Lower leg skin (tissue), 3 donors: ENCODE results near the gene CNOT10.
"Not testable (repeated sequence)": the region's sequence is repeated elsewhere in the genome, so short reads cannot be mapped to it uniquely, and the experiment has no call there.

Experiments
- POLR2A ChIP-seq, 2 donors: fragments of 450-650 bp; IDR thresholded peaks; one replicate each; pipeline ENCODE4 v1.6.1; 2016 to 2017; ENCODE audit warnings: antibody characterized with exemption in 2 of 2, mild to moderate bottlenecking in 1 of 2, moderate library complexity in 1 of 2
- TF ChIP-seq, protein P1 (sequence below), 3 donors: fragments of 450-650 bp; IDR thresholded peaks; one replicate each; pipeline ENCODE4 v1.5.1; 2016; ENCODE audit warnings: antibody characterized with exemption in 3 of 3, mild to moderate bottlenecking in 3 of 3, moderate library complexity in 2 of 3

DNA sequence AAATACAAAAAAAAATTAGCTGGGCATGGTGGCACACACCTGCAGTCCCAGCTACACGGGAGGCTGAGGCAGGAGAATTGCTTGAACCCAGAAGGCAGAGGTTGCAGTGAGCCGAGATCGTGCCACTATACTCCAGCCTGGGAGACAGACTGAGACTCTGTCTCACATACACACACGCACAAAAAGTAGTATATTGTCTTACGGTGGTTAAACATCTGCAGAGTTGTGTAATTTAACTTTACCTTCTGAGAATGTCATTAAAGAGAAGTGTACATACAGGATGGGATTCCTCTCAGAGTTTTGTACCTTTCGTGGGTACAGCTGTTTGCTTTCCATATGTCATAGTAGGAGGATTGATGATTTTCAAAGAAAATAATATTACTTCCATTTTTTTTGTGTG, 58.5 kb downstream of the CNOT10 start:
- TF ChIP-seq, protein P1, sequence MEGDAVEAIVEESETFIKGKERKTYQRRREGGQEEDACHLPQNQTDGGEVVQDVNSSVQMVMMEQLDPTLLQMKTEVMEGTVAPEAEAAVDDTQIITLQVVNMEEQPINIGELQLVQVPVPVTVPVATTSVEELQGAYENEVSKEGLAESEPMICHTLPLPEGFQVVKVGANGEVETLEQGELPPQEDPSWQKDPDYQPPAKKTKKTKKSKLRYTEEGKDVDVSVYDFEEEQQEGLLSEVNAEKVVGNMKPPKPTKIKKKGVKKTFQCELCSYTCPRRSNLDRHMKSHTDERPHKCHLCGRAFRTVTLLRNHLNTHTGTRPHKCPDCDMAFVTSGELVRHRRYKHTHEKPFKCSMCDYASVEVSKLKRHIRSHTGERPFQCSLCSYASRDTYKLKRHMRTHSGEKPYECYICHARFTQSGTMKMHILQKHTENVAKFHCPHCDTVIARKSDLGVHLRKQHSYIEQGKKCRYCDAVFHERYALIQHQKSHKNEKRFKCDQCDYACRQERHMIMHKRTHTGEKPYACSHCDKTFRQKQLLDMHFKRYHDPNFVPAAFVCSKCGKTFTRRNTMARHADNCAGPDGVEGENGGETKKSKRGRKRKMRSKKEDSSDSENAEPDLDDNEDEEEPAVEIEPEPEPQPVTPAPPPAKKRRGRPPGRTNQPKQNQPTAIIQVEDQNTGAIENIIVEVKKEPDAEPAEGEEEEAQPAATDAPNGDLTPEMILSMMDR (IDR thresholded peaks at IDR 0.05) = not testable (repeated sequence)
- not testable (repeated sequence) for TF ChIP-seq POLR2A (IDR thresholded peaks at IDR 0.05)
